Astrocyte (in vitro differentiated cells and primary cell): ENCODE measurements around the gene VIM. TPM values are rescaled to one million over a fixed set of nuclear protein-coding genes. Genes with fewer than 3 reads are reported as not detected.

ENCODE experiments used
- DNase-seq: peaks from one replicate; pipeline ENCODE4 v3.0.0-alpha.2; 2010; ENCODE audit warnings: low read depth
- FAIRE-seq: peaks from 2 replicates; lab custom pipeline; 2011; peaks lifted over from hg19 to GRCh38; lab: Jason Lieb, UNC
- H2AFZ ChIP-seq: 2 replicates; pipeline ENCODE4 v1.6.0; 2012; ENCODE audit warnings: low read depth, low read length, inconsistent platforms
- H3K27ac ChIP-seq: 2 replicates; pipeline ENCODE4 v1.5.1; 2011; ENCODE audit warnings: low read depth, low read length, inconsistent platforms
- H3K27me3 ChIP-seq: 2 replicates; pipeline ENCODE4 v1.6.0; 2011; ENCODE audit warnings: low read length, inconsistent platforms; ENCODE audit not compliant: insufficient read depth
- H3K36me3 ChIP-seq: 2 replicates; pipeline ENCODE4 v1.5.1; 2011; ENCODE audit warnings: low read length, inconsistent platforms; ENCODE audit not compliant: insufficient read depth
- H3K4me1 ChIP-seq: 2 replicates; pipeline ENCODE4 v1.5.1; 2011; ENCODE audit warnings: low read length, inconsistent platforms; ENCODE audit not compliant: insufficient read depth
- H3K4me2 ChIP-seq: 2 replicates; pipeline ENCODE4 v1.6.0; 2012; ENCODE audit warnings: low read length, inconsistent platforms
- H3K4me3 ChIP-seq: 2 replicates; pipeline ENCODE4 v1.5.1; 2011; ENCODE audit warnings: low read depth, mild to moderate bottlenecking, low read length, inconsistent platforms; ENCODE audit not compliant: insufficient read depth
- H3K79me2 ChIP-seq: 2 replicates; pipeline ENCODE4 v1.6.0; 2012; ENCODE audit warnings: mild to moderate bottlenecking, low read length, inconsistent platforms; ENCODE audit not compliant: insufficient read depth
- H3K9ac ChIP-seq: 2 replicates; pipeline ENCODE4 v1.6.0; 2012; ENCODE audit warnings: mild to moderate bottlenecking, low read length, inconsistent platforms
- H3K9me3 ChIP-seq: 2 replicates; pipeline ENCODE4 v1.5.1; 2012; ENCODE audit warnings: low read depth, mild to moderate bottlenecking, low read length, inconsistent platforms; ENCODE audit not compliant: insufficient read depth
- H4K20me1 ChIP-seq: 2 replicates; pipeline ENCODE4 v1.6.0; 2012; ENCODE audit warnings: low read length, inconsistent platforms; ENCODE audit not compliant: insufficient read depth
- H3K27ac Mint-ChIP-seq: one replicate; pipeline ENCODE4 v1.8.0; 2021; ENCODE audit warnings: mild to moderate bottlenecking, mixed read lengths; ENCODE audit not compliant: unreplicated experiment
- H3K27me3 Mint-ChIP-seq: one replicate; pipeline ENCODE4 v1.8.0; 2021; ENCODE audit warnings: low read depth, mixed read lengths; ENCODE audit not compliant: unreplicated experiment
- H3K36me3 Mint-ChIP-seq: one replicate; pipeline ENCODE4 v1.8.0; 2021; ENCODE audit warnings: low read depth, mixed read lengths; ENCODE audit not compliant: unreplicated experiment
- H3K4me1 Mint-ChIP-seq: one replicate; pipeline ENCODE4 v1.8.0; 2021; ENCODE audit warnings: low read depth, mixed read lengths; ENCODE audit not compliant: unreplicated experiment
- H3K4me3 Mint-ChIP-seq: one replicate; pipeline ENCODE4 v1.8.0; 2021; ENCODE audit warnings: mild to moderate bottlenecking, moderate library complexity, mixed read lengths; ENCODE audit not compliant: unreplicated experiment
- H3K9me3 Mint-ChIP-seq: one replicate; pipeline ENCODE4 v1.8.0; 2021; ENCODE audit warnings: mild to moderate bottlenecking, mixed read lengths; ENCODE audit not compliant: unreplicated experiment
- EZH2 ChIP-seq: IDR thresholded peaks from 2 replicates; pipeline ENCODE4 v1.6.1; 2012; ENCODE audit warnings: mild to moderate bottlenecking, low read length, inconsistent platforms; ENCODE audit not compliant: insufficient read depth
- total RNA-seq: library from RNA; stranded (reverse); gene quantifications from 2 replicates; pipeline ENCODE4 v1.2.1, GENCODE V29; 2021
- TF ChIP-seq, protein P1 (sequence below): IDR thresholded peaks from 2 replicates; pipeline ENCODE4 v1.5.1; 2011; ENCODE audit warnings: low read depth, mild to moderate bottlenecking, inconsistent platforms, low read length, moderate library complexity; ENCODE audit not compliant: insufficient read depth

VIM gene
- total RNA-seq, 1 donor from 2014 or later, result 5,400 TPM

- H3K36me3 ChIP-seq, result peaks cover 22% of the 10 kb centered on the region
- no peak for FAIRE-seq
- Mint-ChIP-seq H3K4me1 (peaks cover 17% of the 10 kb centered on the region), H3K27ac (peak overlapping the region; percentile 99), H3K4me3 (peak overlapping the region; percentile 95), H3K36me3 (peaks cover 25% of the 10 kb centered on the region), H3K27me3 (no peaks in the 10 kb centered on the region), H3K9me3 (no peaks in the 10 kb centered on the region)
- TF ChIP-seq, protein P1, sequence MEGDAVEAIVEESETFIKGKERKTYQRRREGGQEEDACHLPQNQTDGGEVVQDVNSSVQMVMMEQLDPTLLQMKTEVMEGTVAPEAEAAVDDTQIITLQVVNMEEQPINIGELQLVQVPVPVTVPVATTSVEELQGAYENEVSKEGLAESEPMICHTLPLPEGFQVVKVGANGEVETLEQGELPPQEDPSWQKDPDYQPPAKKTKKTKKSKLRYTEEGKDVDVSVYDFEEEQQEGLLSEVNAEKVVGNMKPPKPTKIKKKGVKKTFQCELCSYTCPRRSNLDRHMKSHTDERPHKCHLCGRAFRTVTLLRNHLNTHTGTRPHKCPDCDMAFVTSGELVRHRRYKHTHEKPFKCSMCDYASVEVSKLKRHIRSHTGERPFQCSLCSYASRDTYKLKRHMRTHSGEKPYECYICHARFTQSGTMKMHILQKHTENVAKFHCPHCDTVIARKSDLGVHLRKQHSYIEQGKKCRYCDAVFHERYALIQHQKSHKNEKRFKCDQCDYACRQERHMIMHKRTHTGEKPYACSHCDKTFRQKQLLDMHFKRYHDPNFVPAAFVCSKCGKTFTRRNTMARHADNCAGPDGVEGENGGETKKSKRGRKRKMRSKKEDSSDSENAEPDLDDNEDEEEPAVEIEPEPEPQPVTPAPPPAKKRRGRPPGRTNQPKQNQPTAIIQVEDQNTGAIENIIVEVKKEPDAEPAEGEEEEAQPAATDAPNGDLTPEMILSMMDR, result peak; percentile 53
- TF ChIP-seq EZH2, result no peak
- peaks cover 45% of the 10 kb centered on the region for H3K79me2 ChIP-seq
- peak overlapping the region; percentile 99 for H3K27ac ChIP-seq
- H3K27me3 ChIP-seq, result no peaks in the 10 kb centered on the region
- H3K4me3 ChIP-seq, result peak overlapping the region; percentile 64
- H3K9me3 ChIP-seq, result no peaks in the 10 kb centered on the region
- DNase-seq, result no peak
- H2AFZ ChIP-seq, result no peak overlapping the region
- peaks cover 33% of the 10 kb centered on the region for H4K20me1 ChIP-seq
- H3K4me2 ChIP-seq, result peak overlapping the region; percentile 84
- peak overlapping the region; percentile 100 for H3K9ac ChIP-seq
- peaks cover 19% of the 10 kb centered on the region for H3K4me1 ChIP-seq
Measured at GRCh38 chr10:17227367-17228090, 512 bp upstream of the VIM start.

GRCh38 chr10:17229016-17229716, 1.1 kb downstream of the VIM start:
- Histone ChIP-seq H3K4me3 (peak overlapping the region; percentile 92), H4K20me1 (peaks cover 50% of the 10 kb centered on the region), H3K27ac (peak overlapping the region; percentile 99), H2AFZ (no peak overlapping the region), H3K9ac (peak overlapping the region; percentile 100), H3K4me2 (peak overlapping the region; percentile 84), H3K27me3 (no peaks in the 10 kb centered on the region), H3K79me2 (peaks cover 61% of the 10 kb centered on the region), H3K9me3 (no peaks in the 10 kb centered on the region), H3K36me3 (peaks cover 36% of the 10 kb centered on the region), H3K4me1 (peaks cover 26% of the 10 kb centered on the region)
- Mint-ChIP-seq H3K9me3 (no peaks in the 10 kb centered on the region), H3K27me3 (no peaks in the 10 kb centered on the region), H3K27ac (peak overlapping the region; percentile 99), H3K36me3 (peaks cover 32% of the 10 kb centered on the region), H3K4me1 (peaks cover 21% of the 10 kb centered on the region), H3K4me3 (peak overlapping the region; percentile 95)
- DNase-seq (peak; percentile 81), FAIRE-seq (no peak)
- TF ChIP-seq, protein P1, result no peak
- no peak for TF ChIP-seq EZH2

DNA sequence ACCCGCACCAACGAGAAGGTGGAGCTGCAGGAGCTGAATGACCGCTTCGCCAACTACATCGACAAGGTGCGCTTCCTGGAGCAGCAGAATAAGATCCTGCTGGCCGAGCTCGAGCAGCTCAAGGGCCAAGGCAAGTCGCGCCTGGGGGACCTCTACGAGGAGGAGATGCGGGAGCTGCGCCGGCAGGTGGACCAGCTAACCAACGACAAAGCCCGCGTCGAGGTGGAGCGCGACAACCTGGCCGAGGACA, 1.6 kb downstream of the VIM start:
- peaks cover 54% of the 10 kb centered on the region for H4K20me1 ChIP-seq
- H3K79me2 ChIP-seq, result peaks cover 66% of the 10 kb centered on the region
- Mint-ChIP-seq H3K4me3 (peak overlapping the region; percentile 95), H3K27me3 (no peaks in the 10 kb centered on the region), H3K9me3 (no peaks in the 10 kb centered on the region), H3K27ac (peak overlapping the region; percentile 87), H3K36me3 (peaks cover 37% of the 10 kb centered on the region), H3K4me1 (peaks cover 25% of the 10 kb centered on the region)
- peak overlapping the region; percentile 100 for H3K9ac ChIP-seq
- H3K36me3 ChIP-seq, result peaks cover 40% of the 10 kb centered on the region
- H3K4me3 ChIP-seq, result peak overlapping the region; percentile 92
- FAIRE-seq, result no peak
- H3K4me1 ChIP-seq, result peaks cover 31% of the 10 kb centered on the region
- H2AFZ ChIP-seq, result no peak overlapping the region
- DNase-seq, result no peak
- H3K27ac ChIP-seq, result peak overlapping the region; percentile 99
- H3K4me2 ChIP-seq, result peak overlapping the region; percentile 82
- H3K27me3 ChIP-seq, result no peaks in the 10 kb centered on the region
- no peaks in the 10 kb centered on the region for H3K9me3 ChIP-seq
- TF ChIP-seq, protein P1, result no peak
- no peak for TF ChIP-seq EZH2
